Upper lobe of left lung (tissue), 6 donors: ENCODE data around the gene GARRE1. TPM values are rescaled to one million over a fixed set of nuclear protein-coding genes. Genes with fewer than 3 reads are reported as not detected.

Source experiments
- ATAC-seq, 2 donors: fragments of 200-7000 bp; cut with Tn5 transposase; one replicate each; pipeline ENCODE4 v1.9.1; 2022; ENCODE audit warnings: mild to moderate bottlenecking in 2 of 2, moderate library complexity in 2 of 2; ENCODE audit not compliant: low FRiP score in 2 of 2
- DNase-seq, 2 donors: peaks; one replicate each; pipeline ENCODE4 v3.0.0-alpha.2; 2019 to 2020
- H3K27ac ChIP-seq, 4 donors: fragments of 200-600 bp; sonication (generic); one replicate each; pipeline ENCODE4 v1.5.1; 2016 to 2019
- H3K27me3 ChIP-seq, 4 donors: fragments of 200-600 bp; sonication (generic); one replicate each; pipeline ENCODE4 v1.5.1; 2017 to 2019
- H3K36me3 ChIP-seq, 4 donors: fragments of 200-600 bp; sonication (generic); one replicate each; pipeline ENCODE4 v1.5.1; 2016 to 2019
- H3K4me1 ChIP-seq, 4 donors: fragments of 200-600 bp; sonication (generic); one replicate each; pipeline ENCODE4 v1.5.1; 2018 to 2019
- H3K4me3 ChIP-seq, 4 donors: fragments of 200-600 bp; sonication (generic); one replicate each; pipeline ENCODE4 v1.5.1; 2017 to 2019; ENCODE audit warnings: mild to moderate bottlenecking in 2 of 4, moderate library complexity in 1 of 4
- H3K9me3 ChIP-seq, 4 donors: fragments of 200-600 bp; sonication (generic); one replicate each; pipeline ENCODE4 v1.5.1; 2018 to 2019
- CTCF ChIP-seq, 6 experiments: fragments of 450-650 bp in 4 of 6; fragments of 200-600 bp in 2 of 6; sonication (generic) in 2 of 6; IDR thresholded peaks; one replicate each; pipeline ENCODE4 v1.5.1; 2016 to 2019; ENCODE audit warnings: antibody characterized with exemption in 6 of 6
- EP300 ChIP-seq, 4 donors: sonication (generic); formaldehyde crosslinking; IDR thresholded peaks; one replicate each; pipeline ENCODE4 v1.5.1; 2017; ENCODE audit warnings: antibody characterized with exemption in 4 of 4, control low read depth in 2 of 4
- POLR2A ChIP-seq, 4 donors: fragments of 450-650 bp; IDR thresholded peaks; one replicate each; pipeline ENCODE4 v1.5.1; 2016 to 2017; ENCODE audit warnings: antibody characterized with exemption in 4 of 4, mild to moderate bottlenecking in 2 of 4
- POLR2AphosphoS5 ChIP-seq, 2 donors: sonication (generic); formaldehyde crosslinking; IDR thresholded peaks; one replicate each; pipeline ENCODE4 v1.5.1; 2017; ENCODE audit warnings: antibody characterized with exemption in 2 of 2
- WGBS, 2 donors: methylation state at CpG; one replicate each; pipeline ENCODE4 v1.1.5; 2017 to 2018; 5-methylcytosine and 5-hydroxymethylcytosine counted together
- total RNA-seq, 6 donors: library from RNA; depleted of rRNA in 4 of 6; stranded (reverse); fragments of >200 nt in 4 of 6; gene quantifications; one replicate each; pipeline versions ENCODE4 v1.1.0 to v1.2.1, GENCODE V29; 2016 to 2021
- donor health status: DM: no; HTN: no; CAD: no; lungs with moderate emphysema.
- donor health status: DM: no; HTN: yes; CAD: no; lungs with severe emphysema.

GARRE1 gene
- total RNA-seq, 6 donors from 2014 or later, result 18.2 to 36.7 (median 28.1) TPM

- H3K4me1 ChIP-seq, result peaks cover 15 to 43% (median 31%) of the 10 kb centered on the region in 4 donors
- H3K9me3 ChIP-seq, result no peaks in the 10 kb centered on the region
- ATAC-seq (peak; percentile 44 to 78), DNase-seq (no peak)
- no peaks in the 10 kb centered on the region for H3K36me3 ChIP-seq
- H3K27me3 ChIP-seq, result no peaks in the 10 kb centered on the region
- 63 to 79% methylated on average over 6 of the region's 6 CpGs for WGBS, 2 donors
- H3K27ac ChIP-seq, result peak overlapping the region in 3 of 4 donors; percentile 3 to 35 (median 18)
- H3K4me3 ChIP-seq, result no peak overlapping the region
- TF ChIP-seq EP300 (IDR thresholded peaks at IDR 0.05) (no peak), POLR2AphosphoS5 (IDR thresholded peaks at IDR 0.05) (no peak), CTCF (IDR thresholded peaks at IDR 0.05) (no peak), POLR2A (IDR thresholded peaks at IDR 0.05) (no peak)
These were observed 7.2 kb downstream of the GARRE1 start for GRCh38 chr19:34261334-34262109.

GRCh38 chr19:34263745-34264237 lies 9.4 kb downstream of the GARRE1 start:
- Histone ChIP-seq H3K4me1 (peaks cover 21 to 43% (median 30%) of the 10 kb centered on the region in 4 donors), H3K36me3 (no peaks in the 10 kb centered on the region), H3K9me3 (no peaks in the 10 kb centered on the region), H3K4me3 (no peak overlapping the region), H3K27me3 (no peaks in the 10 kb centered on the region), H3K27ac (no peak overlapping the region)
- TF ChIP-seq POLR2A (IDR thresholded peaks at IDR 0.05), result no peak
- TF ChIP-seq CTCF (IDR thresholded peaks at IDR 0.05), result no peak
- no peak for TF ChIP-seq POLR2AphosphoS5 (IDR thresholded peaks at IDR 0.05)
- TF ChIP-seq EP300 (IDR thresholded peaks at IDR 0.05), result no peak
- 76 to 77% methylated on average over 8 of the region's 8 CpGs for WGBS, 2 donors
- DNase-seq (no peak), ATAC-seq (no peak)

- peaks cover 32 to 45% (median 35%) of the 10 kb centered on the region in 4 donors for H3K4me1 ChIP-seq
These were observed 10.9 kb downstream of the GARRE1 start for GRCh38 chr19:34265221-34265650.

GRCh38 chr19:34269081-34269480 lies 14.7 kb downstream of the GARRE1 start:
- H3K27me3 ChIP-seq, result no peaks in the 10 kb centered on the region
- H3K27ac ChIP-seq, result peak overlapping the region; percentile 75 to 84 (median 84)
- 42 to 48% methylated on average over 8 of the region's 8 CpGs for WGBS, 2 donors
- no peaks in the 10 kb centered on the region for H3K9me3 ChIP-seq
- H3K4me1 ChIP-seq, result peaks cover 43 to 52% (median 47%) of the 10 kb centered on the region in 4 donors
- no peak for DNase-seq
- no peaks in the 10 kb centered on the region for H3K36me3 ChIP-seq
- H3K4me3 ChIP-seq, result peak overlapping the region in 1 of 4 donors; percentile 9
- ATAC-seq, result no peak
- TF ChIP-seq POLR2AphosphoS5 (IDR thresholded peaks at IDR 0.05) (no peak), CTCF (IDR thresholded peaks at IDR 0.05) (no peak), EP300 (IDR thresholded peaks at IDR 0.05) (no peak), POLR2A (IDR thresholded peaks at IDR 0.05) (no peak)

More at GRCh38 chr19:34265221-34265650, 10.9 kb downstream of the GARRE1 start:
- H3K9me3 ChIP-seq, result no peaks in the 10 kb centered on the region
- DNase-seq (no peak), ATAC-seq (no peak)
- TF ChIP-seq CTCF (IDR thresholded peaks at IDR 0.05), result no peak
- no peak for TF ChIP-seq EP300 (IDR thresholded peaks at IDR 0.05)
- peak in 1 of 4 donors; percentile 14 for TF ChIP-seq POLR2A (IDR thresholded peaks at IDR 0.05)
- TF ChIP-seq POLR2AphosphoS5 (IDR thresholded peaks at IDR 0.05), result peak in 1 of 2 donors; percentile 37
- 46 to 48% methylated on average over 5 to 6 of the region's 6 CpGs for WGBS, 2 donors
- H3K27me3 ChIP-seq, result no peaks in the 10 kb centered on the region
- peak overlapping the region; percentile 42 to 83 (median 67) for H3K27ac ChIP-seq
- H3K36me3 ChIP-seq, result no peaks in the 10 kb centered on the region
- H3K4me3 ChIP-seq, result peak overlapping the region in 3 of 4 donors; percentile 23 to 46 (median 30)
